ENCODE measurements around the gene MUSTN1.

Gene MUSTN1

GRCh38 chr3:52784931-52785590 lies 49.8 kb downstream of the MUSTN1 start:
- DNase-seq (ENCODE audit: low read depth) = no peak

- DNase-seq (ENCODE audit: low read depth) = no peak
These were observed 50.7 kb downstream of the MUSTN1 start for GRCh38 chr3:52784021-52784621.

- no peak for DNase-seq (ENCODE audit: low read depth)
These were observed 51.6 kb downstream of the MUSTN1 start for GRCh38 chr3:52783211-52783555.
